Right lobe of liver (tissue), 6 donors: ENCODE data around the gene ORC5. TPM values are rescaled to one million over a fixed set of nuclear protein-coding genes. Genes with fewer than 3 reads are reported as not detected.

ENCODE experiments used
- ATAC-seq, 4 donors: fragments of 200-7000 bp; cut with Tn5 transposase; one replicate each; pipeline ENCODE4 v1.9.1; 2020; ENCODE audit warnings: mild to moderate bottlenecking in 4 of 4, moderate library complexity in 4 of 4
- DNase-seq, 3 donors: peaks; one replicate each; pipeline ENCODE4 v3.0.0-alpha.2; 2020
- H3K27ac ChIP-seq, 3 donors: fragments of 200-600 bp; one replicate each; pipeline ENCODE4 v1.8.0; 2022
- H3K27me3 ChIP-seq, 2 donors: fragments of 200-600 bp; one replicate each; pipeline ENCODE4 v1.8.0; 2022
- H3K36me3 ChIP-seq, 4 donors: fragments of 200-600 bp; sonication (generic) in 1 of 4; one replicate each; pipeline versions ENCODE4 v1.5.1 to v1.8.0; 2017 to 2022; ENCODE audit warnings: control low read depth in 1 of 4
- H3K4me1 ChIP-seq, 4 donors: fragments of 200-600 bp; sonication (generic) in 1 of 4; one replicate each; pipeline versions ENCODE4 v1.5.1 to v1.8.0; 2017 to 2022; ENCODE audit warnings: control low read depth in 1 of 4
- H3K4me3 ChIP-seq, 3 donors: fragments of 200-600 bp; one replicate each; pipeline ENCODE4 v1.8.0; 2022
- H3K9me3 ChIP-seq, 4 donors: fragments of 200-600 bp; sonication (generic) in 1 of 4; one replicate each; pipeline versions ENCODE4 v1.5.1 to v1.8.0; 2017 to 2022; ENCODE audit warnings: control low read depth in 1 of 4
- CTCF ChIP-seq, 4 donors: fragments of 200-600 bp in 3 of 4; fragments of 450-650 bp in 1 of 4; IDR thresholded peaks; one replicate each; pipeline versions ENCODE4 v1.5.1 to v1.8.0; 2016 to 2022; ENCODE audit warnings: antibody characterized with exemption in 4 of 4, mild to moderate bottlenecking in 2 of 4
- POLR2A ChIP-seq: fragments of 450-650 bp; IDR thresholded peaks from one replicate; pipeline ENCODE4 v1.6.1; 2017; ENCODE audit warnings: antibody characterized with exemption, mild to moderate bottlenecking
- WGBS: methylation state at CpG from one replicate; pipeline ENCODE4 v1.1.6; 2018; ENCODE audit warnings: low coverage, low lambda C conversion rate; ENCODE audit not compliant: insufficient coverage; ENCODE audit errors: missing lambda C conversion rate; 5-methylcytosine and 5-hydroxymethylcytosine counted together
- intact Hi-C, 2 donors: fragments of 100-400 bp; cut with DNase I; formaldehyde crosslinking; loops; one replicate each; pipeline versions ENCODE4 v1.11.2 to v1.14.1; 2022
- total RNA-seq, 6 experiments: library from RNA; depleted of rRNA in 2 of 6; stranded (reverse); fragments of >200 nt in 2 of 6; fragmentation: NEBNext Ultra II Directional in 3 of 6; extraction: Animal tissue kit (Norgen Biotek cat#: 25700) in 3 of 6; gene quantifications; one replicate each; pipeline versions ENCODE4 v1.1.0 to v1.2.4, GENCODE V29; 2016 to 2023
- donor health status: DM: no; HTN: yes; CAD: no.
- donor health status: DM: no; HTN: no; CAD: no.
- donor health status: DM: no; HTN: no; CAD: no.
- donor health status: DM: no; HTN: yes; CAD: no.
- donor health status: DM: no; HTN: yes; CAD: no.

Gene ORC5
- total RNA-seq, 6 experiments from 2014 or later, result 6.7 to 16.6 (median 12.4) TPM

GRCh38 chr7:104126411-104126841 lies 81.4 kb downstream of the ORC5 start:
- intact Hi-C loops, result no loop called here
- no peak overlapping the region for H3K4me3 ChIP-seq
- H3K27me3 ChIP-seq, result no peaks in the 10 kb centered on the region
- H3K9me3 ChIP-seq, result no peaks in the 10 kb centered on the region
- TF ChIP-seq CTCF (IDR thresholded peaks at IDR 0.05), result no peak
- peaks cover 0 to 3% (median under 1%) of the 10 kb centered on the region in 4 donors for H3K36me3 ChIP-seq
- H3K4me1 ChIP-seq, result no peaks in the 10 kb centered on the region
- ATAC-seq, result no peak
- no peak overlapping the region for H3K27ac ChIP-seq
- WGBS, result 73% methylated on average over 4 of the region's 4 CpGs
- DNase-seq, result no peak

- no peaks in the 10 kb centered on the region for H3K27me3 ChIP-seq
- peaks cover 0 to 3% (median under 1%) of the 10 kb centered on the region in 4 donors for H3K36me3 ChIP-seq
- no peak overlapping the region for H3K27ac ChIP-seq
- WGBS, result 95% methylated on average over 4 of the region's 4 CpGs
- H3K4me3 ChIP-seq, result no peak overlapping the region
- no peaks in the 10 kb centered on the region for H3K4me1 ChIP-seq
- H3K9me3 ChIP-seq, result no peaks in the 10 kb centered on the region
- ATAC-seq (no peak), DNase-seq (no peak)
- no peak for TF ChIP-seq POLR2A
- TF ChIP-seq CTCF (IDR thresholded peaks at IDR 0.05), result no peak
- intact Hi-C loops, result no loop called here
Measured at GRCh38 chr7:104124893-104125477, 82.8 kb downstream of the ORC5 start.

DNA sequence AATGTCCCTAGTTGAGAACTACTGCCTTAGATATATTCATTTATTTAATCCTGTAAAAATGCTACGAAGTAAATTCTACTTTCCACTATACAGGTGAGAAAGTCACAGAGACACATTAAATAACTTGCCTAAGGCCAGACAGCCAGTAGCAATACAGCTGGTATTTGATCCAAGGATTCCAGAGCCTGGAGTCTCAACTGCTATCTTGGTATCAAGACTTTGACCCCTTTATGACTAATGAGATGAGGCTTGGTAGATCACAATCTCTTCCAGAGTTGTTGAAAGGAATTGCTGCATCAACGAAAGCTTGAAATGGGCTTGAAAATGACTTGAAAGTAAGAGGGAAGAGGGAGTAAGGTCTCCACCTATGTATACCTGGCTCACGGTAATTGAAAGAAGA lies 83.3 kb downstream of the ORC5 start:
- no peak for TF ChIP-seq POLR2A
- intact Hi-C loops, result no loop called here
- H3K27me3 ChIP-seq, result no peaks in the 10 kb centered on the region
- no peaks in the 10 kb centered on the region for H3K4me1 ChIP-seq
- no peak overlapping the region for H3K4me3 ChIP-seq
- DNase-seq (no peak), ATAC-seq (no peak)
- H3K36me3 ChIP-seq, result peaks cover 0 to 3% (median under 1%) of the 10 kb centered on the region in 4 donors
- 94% methylated on average over 3 of the region's 3 CpGs for WGBS
- no peaks in the 10 kb centered on the region for H3K9me3 ChIP-seq
- no peak overlapping the region for H3K27ac ChIP-seq

- Histone ChIP-seq H3K4me3 (no peak overlapping the region), H3K36me3 (peaks cover 0 to 3% (median under 1%) of the 10 kb centered on the region in 4 donors), H3K9me3 (no peaks in the 10 kb centered on the region), H3K27ac (no peak overlapping the region), H3K27me3 (no peaks in the 10 kb centered on the region), H3K4me1 (no peaks in the 10 kb centered on the region)
- ATAC-seq, result peak in 1 of 4 donors; percentile 7
- TF ChIP-seq POLR2A (no peak), CTCF (IDR thresholded peaks at IDR 0.05) (no peak)
- intact Hi-C loops, result no loop called here
- 89% methylated on average over 3 of the region's 3 CpGs for WGBS
- DNase-seq, result no peak
Measured at GRCh38 chr7:104123786-104124185, 84.0 kb downstream of the ORC5 start.

DNA sequence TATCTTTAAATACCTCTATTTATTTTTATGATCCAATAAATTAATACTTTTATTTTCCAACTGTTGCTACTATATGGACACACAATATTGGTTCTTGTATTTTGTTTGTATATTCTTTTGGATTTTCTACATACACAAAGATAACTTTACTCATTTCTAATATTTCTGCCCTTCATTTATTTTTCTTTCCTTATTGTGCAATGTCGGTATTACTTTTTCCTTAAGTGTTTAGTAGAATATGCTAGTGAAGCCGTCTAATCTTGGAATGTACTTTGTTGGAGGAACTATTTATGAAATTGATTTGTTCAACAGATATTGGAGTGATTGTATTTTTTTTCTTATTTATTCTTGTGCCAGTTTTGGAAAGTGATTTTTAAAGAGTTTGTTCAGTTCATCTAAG lies 94.0 kb downstream of the ORC5 start:
- intact Hi-C loops, result no loop called here
- H3K4me3 ChIP-seq, result no peak overlapping the region
- no peaks in the 10 kb centered on the region for H3K4me1 ChIP-seq
- no peak overlapping the region for H3K27ac ChIP-seq
- H3K36me3 ChIP-seq, result no peaks in the 10 kb centered on the region
- no peaks in the 10 kb centered on the region for H3K27me3 ChIP-seq
- WGBS, result 91% methylated on average over 2 of the region's 2 CpGs
- no peaks in the 10 kb centered on the region for H3K9me3 ChIP-seq
- no peak for ATAC-seq
- TF ChIP-seq POLR2A (no peak), CTCF (IDR thresholded peaks at IDR 0.05) (no peak)
- DNase-seq, result no peak
